NCI-H1417 treated with DMSO at 0.1 percent for 48 hours (cell line): ENCODE results near the gene ZNF17.
A peak's percentile ranks its signal among the peaks of the same experiment; 100 is the strongest.

Experiments
- DNase-seq: peaks from one replicate; lab custom pipeline; 2025; lab: John Stamatoyannopoulos, UW

Gene ZNF17

GRCh38 chr19:57434386-57435061 lies 23.6 kb downstream of the ZNF17 start:
- DNase-seq, result no peak

- peak; percentile 92 for DNase-seq
Observed at GRCh38 chr19:57435062-57435978, 24.4 kb downstream of the ZNF17 start, which contains the start of gene ZNF749. Gene ZNF749 (plus strand): TSS chr19:57435325. CDS start chr19:57435579, 254 bp downstream.

- DNase-seq, result no peak
Observed at GRCh38 chr19:57436417-57436816, 25.5 kb downstream of the ZNF17 start.

- DNase-seq, result no peak
Observed at GRCh38 chr19:57437931-57438330, 27.0 kb downstream of the ZNF17 start.

- DNase-seq, result no peak
Observed at GRCh38 chr19:57438925-57439324, 28.0 kb downstream of the ZNF17 start.

GRCh38 chr19:57441979-57442752 lies 31.2 kb downstream of the ZNF17 start:
- DNase-seq, result no peak

GRCh38 chr19:57443121-57443696 lies 32.2 kb downstream of the ZNF17 start:
- DNase-seq, result no peak

GRCh38 chr19:57452307-57452706 lies 41.3 kb downstream of the ZNF17 start:
- no peak for DNase-seq

GRCh38 chr19:57465680-57466381 lies 54.9 kb downstream of the ZNF17 start:
- DNase-seq, result no peak

- DNase-seq, result no peak
Observed at GRCh38 chr19:57466489-57466888, 55.5 kb downstream of the ZNF17 start.
